ENCODE results near the gene MCTP1.

GRCh38 chr5:94945656-94946055, 339.2 kb downstream of the MCTP1 start:
- TF ChIP-seq CTCF (IDR thresholded peaks at IDR 0.05; ENCODE audit: poor library complexity) (no peak), EZH2phosphoT487 (IDR thresholded peaks at IDR 0.05; ENCODE audit: low read depth, severe bottlenecking, unreplicated experiment) (no peak), EZH2 (IDR thresholded peaks at IDR 0.05; ENCODE audit: borderline replicate concordance) (no peak)

All from hepatocyte (in vitro differentiated cells).